ENCODE measurements around the gene UGT1A3. TPM values are rescaled to one million over a fixed set of nuclear protein-coding genes. Genes with fewer than 3 reads are reported as not detected.
"Not testable (repeated sequence)": the region's sequence is repeated elsewhere in the genome, so short reads cannot be mapped to it uniquely, and the experiment has no call there.

UGT1A3 gene
- total RNA-seq, 6 donors from 2014 or later, result 0.30 TPM; not detected in 5

GRCh38 chr2:233712611-233713261, 16.1 kb upstream of the UGT1A3 start, which contains the start of gene UGT1A5:
Gene UGT1A5 (plus strand): TSS chr2:233712907. CDS start chr2:233712992, 85 bp downstream.
- no peak within 1 kb of the TSS for H3K4me3 ChIP-seq
- TF ChIP-seq EP300 (IDR thresholded peaks at IDR 0.05), result no peak
- no peak within 1 kb of the TSS for H3K27ac ChIP-seq
- no peaks in the 10 kb centered on the region for H3K9me3 ChIP-seq
- no peaks in the 10 kb centered on the region for H3K36me3 ChIP-seq
- ATAC-seq (ENCODE audit: low FRiP score in 2 of 2) (no peak), DNase-seq (peak in 1 of 2 donors; percentile 42)
- H3K27me3 ChIP-seq, result no peaks in the 10 kb centered on the region
- no peaks in the 10 kb centered on the region for H3K4me1 ChIP-seq
- WGBS, 2 donors, result 81 to 86% methylated on average over 14 of the region's 14 CpGs

- DNase-seq, result no peak
- WGBS, 2 donors, result 75 to 76% methylated on average over 7 of the region's 7 CpGs
- no peak overlapping the region for H3K4me3 ChIP-seq
- no peaks in the 10 kb centered on the region for H3K4me1 ChIP-seq
- TF ChIP-seq POLR2A (IDR thresholded peaks at IDR 0.05) (no peak), POLR2AphosphoS5 (IDR thresholded peaks at IDR 0.05) (no peak), EP300 (IDR thresholded peaks at IDR 0.05) (no peak), CTCF (IDR thresholded peaks at IDR 0.05) (no peak)
- H3K27ac ChIP-seq, result no peak overlapping the region
- no peaks in the 10 kb centered on the region for H3K27me3 ChIP-seq
- H3K9me3 ChIP-seq, result no peaks in the 10 kb centered on the region
- H3K36me3 ChIP-seq, result no peaks in the 10 kb centered on the region
- no peak for ATAC-seq (ENCODE audit: low FRiP score in 2 of 2)
Measured at GRCh38 chr2:233713262-233713615, 15.6 kb upstream of the UGT1A3 start.

- no peak overlapping the region for H3K27ac ChIP-seq
- H3K4me1 ChIP-seq, result no peaks in the 10 kb centered on the region
- no peaks in the 10 kb centered on the region for H3K36me3 ChIP-seq
- ATAC-seq (ENCODE audit: low FRiP score in 2 of 2) (no peak), DNase-seq (no peak)
- H3K27me3 ChIP-seq, result no peaks in the 10 kb centered on the region
- H3K4me3 ChIP-seq, result no peak overlapping the region
- TF ChIP-seq CTCF (IDR thresholded peaks at IDR 0.05) (no peak), POLR2AphosphoS5 (IDR thresholded peaks at IDR 0.05) (no peak), EP300 (IDR thresholded peaks at IDR 0.05) (no peak), POLR2A (IDR thresholded peaks at IDR 0.05) (no peak)
- 69 to 71% methylated on average over 2 of the region's 2 CpGs for WGBS, 2 donors
- H3K9me3 ChIP-seq, result no peaks in the 10 kb centered on the region
Measured at GRCh38 chr2:233714121-233714520, 14.7 kb upstream of the UGT1A3 start.

GRCh38 chr2:233718552-233718951, 10.3 kb upstream of the UGT1A3 start, which contains the start of gene UGT1A4:
Gene UGT1A4 (plus strand): TSS chr2:233718736. CDS start chr2:233718821, 85 bp downstream.
- ATAC-seq (ENCODE audit: low FRiP score in 2 of 2) (no peak), DNase-seq (peak in 1 of 2 donors; percentile 56)
- WGBS, 2 donors, result 85 to 93% methylated on average over 7 of the region's 7 CpGs
- Histone ChIP-seq H3K4me3 (no peak within 1 kb of the TSS), H3K27ac (no peak within 1 kb of the TSS), H3K36me3 (no peaks in the 10 kb centered on the region), H3K4me1 (no peaks in the 10 kb centered on the region), H3K9me3 (no peaks in the 10 kb centered on the region), H3K27me3 (no peaks in the 10 kb centered on the region)
- TF ChIP-seq CTCF (IDR thresholded peaks at IDR 0.05) (no peak), POLR2AphosphoS5 (IDR thresholded peaks at IDR 0.05) (no peak), EP300 (IDR thresholded peaks at IDR 0.05) (no peak), POLR2A (IDR thresholded peaks at IDR 0.05) (no peak)

GRCh38 chr2:233736868-233737653, 8.2 kb downstream of the UGT1A3 start:
- 81 to 87% methylated on average over 11 to 14 of the region's 14 CpGs for WGBS, 2 donors
- DNase-seq; H3K9me3 ChIP-seq; H3K4me1 ChIP-seq; H3K4me3 ChIP-seq; H3K27me3 ChIP-seq; ATAC-seq (ENCODE audit: low FRiP score in 2 of 2); H3K36me3 ChIP-seq; H3K27ac ChIP-seq: not testable (repeated sequence)
